ENCODE measurements around the gene PNMA8C. TPM values are rescaled to one million over a fixed set of nuclear protein-coding genes. Genes with fewer than 3 reads are reported as not detected.

The PNMA8C gene
- total RNA-seq, 2 donors from 2014 or later: 0.08 TPM; not detected in 1

- no peaks in the 10 kb centered on the region for H3K9me3 ChIP-seq
- no peaks in the 10 kb centered on the region for H3K4me1 ChIP-seq
- peaks cover 10% of the 10 kb centered on the region for H3K27me3 ChIP-seq
- H3K4me3 ChIP-seq: peak within 1 kb of the TSS; percentile 6
- H3K27ac ChIP-seq: no peak within 1 kb of the TSS
- peak within 1 kb of the TSS in 1 of 2 donors; percentile 24 for H3K9ac ChIP-seq (ENCODE audit: low read depth in 2 of 2, low read length in 2 of 2)
- intact Hi-C loops (cut with DNase I): no loop called here
- no peak for DNase-seq
- TF ChIP-seq, protein P1, sequence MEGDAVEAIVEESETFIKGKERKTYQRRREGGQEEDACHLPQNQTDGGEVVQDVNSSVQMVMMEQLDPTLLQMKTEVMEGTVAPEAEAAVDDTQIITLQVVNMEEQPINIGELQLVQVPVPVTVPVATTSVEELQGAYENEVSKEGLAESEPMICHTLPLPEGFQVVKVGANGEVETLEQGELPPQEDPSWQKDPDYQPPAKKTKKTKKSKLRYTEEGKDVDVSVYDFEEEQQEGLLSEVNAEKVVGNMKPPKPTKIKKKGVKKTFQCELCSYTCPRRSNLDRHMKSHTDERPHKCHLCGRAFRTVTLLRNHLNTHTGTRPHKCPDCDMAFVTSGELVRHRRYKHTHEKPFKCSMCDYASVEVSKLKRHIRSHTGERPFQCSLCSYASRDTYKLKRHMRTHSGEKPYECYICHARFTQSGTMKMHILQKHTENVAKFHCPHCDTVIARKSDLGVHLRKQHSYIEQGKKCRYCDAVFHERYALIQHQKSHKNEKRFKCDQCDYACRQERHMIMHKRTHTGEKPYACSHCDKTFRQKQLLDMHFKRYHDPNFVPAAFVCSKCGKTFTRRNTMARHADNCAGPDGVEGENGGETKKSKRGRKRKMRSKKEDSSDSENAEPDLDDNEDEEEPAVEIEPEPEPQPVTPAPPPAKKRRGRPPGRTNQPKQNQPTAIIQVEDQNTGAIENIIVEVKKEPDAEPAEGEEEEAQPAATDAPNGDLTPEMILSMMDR (IDR thresholded peaks at IDR 0.05): no peak
- no peaks in the 10 kb centered on the region for H3K36me3 ChIP-seq
These were observed 42.5 kb upstream of the PNMA8C start, which contains the start of gene PNMA8A for GRCh38 chr19:46471116-46471733. Gene PNMA8A, minus strand, starts transcription at chr19:46471563. Its CDS starts 528 bp downstream, at chr19:46471035.

DNA sequence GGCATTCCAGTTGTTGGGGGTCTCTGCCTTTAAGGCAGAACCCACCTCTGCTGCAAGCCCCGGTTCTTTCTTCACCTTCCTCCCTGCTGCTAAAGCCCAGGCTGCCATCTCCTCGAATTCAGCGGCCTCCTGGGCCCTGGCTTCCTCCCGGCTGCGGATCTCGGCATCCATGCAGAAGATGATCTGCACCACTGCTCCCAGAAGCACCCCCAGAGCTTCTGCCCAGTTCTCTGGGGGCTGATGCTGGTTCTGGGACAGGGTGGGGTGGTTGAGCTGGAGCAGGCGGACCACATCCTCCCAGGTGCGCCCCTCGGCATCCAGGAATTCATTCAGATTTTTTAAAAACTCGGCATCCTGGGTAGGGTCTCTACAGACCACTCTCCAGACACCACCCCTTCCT, 41.6 kb upstream of the PNMA8C start:
- H3K36me3 ChIP-seq: no peaks in the 10 kb centered on the region

DNA sequence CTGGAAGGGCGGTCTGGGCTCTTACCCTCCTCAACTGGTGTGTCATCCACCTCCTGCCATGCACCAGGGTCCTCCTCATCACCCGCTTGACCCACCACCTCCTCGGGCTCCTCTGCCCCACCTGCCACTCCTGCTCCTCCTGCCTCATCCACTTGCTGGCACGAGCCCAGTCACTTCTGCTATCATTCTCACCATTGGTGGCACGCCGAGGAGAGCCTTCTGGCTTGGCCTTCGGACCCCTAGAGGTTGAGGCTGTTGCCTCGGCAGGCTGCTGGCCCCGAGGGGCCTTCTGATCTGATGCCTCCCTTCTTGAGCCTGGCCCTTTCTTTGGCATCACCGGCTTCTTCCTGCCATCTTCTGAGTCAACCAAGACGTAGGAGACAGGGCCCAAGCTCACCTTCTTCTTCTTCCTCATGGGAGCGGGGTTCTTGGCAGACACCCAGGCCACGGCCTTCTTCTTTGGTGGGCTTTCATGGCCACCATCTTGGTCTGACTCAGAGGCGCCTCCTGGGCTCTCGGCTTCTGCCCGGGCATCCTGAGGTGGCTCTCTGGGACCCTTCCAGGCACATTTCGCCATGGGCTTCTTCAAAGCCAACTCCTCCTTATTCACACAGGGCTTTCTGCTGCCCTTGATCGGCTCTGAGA, 40.9 kb upstream of the PNMA8C start:
- Histone ChIP-seq H3K4me1 (no peaks in the 10 kb centered on the region), H3K27me3 (peaks cover 10% of the 10 kb centered on the region), H3K36me3 (no peaks in the 10 kb centered on the region), H3K9ac (ENCODE audit: low read depth in 2 of 2, low read length in 2 of 2) (no peak overlapping the region), H3K4me3 (no peak overlapping the region), H3K9me3 (no peaks in the 10 kb centered on the region), H3K27ac (no peak overlapping the region)
- TF ChIP-seq, protein P1 (IDR thresholded peaks at IDR 0.05): no peak
- intact Hi-C loops (cut with DNase I): no loop called here
- no peak for DNase-seq

More for the DNA sequence above, 41.6 kb upstream of the PNMA8C start:
- no peak for DNase-seq
- intact Hi-C loops (cut with DNase I): no loop called here
- no peak overlapping the region for H3K9ac ChIP-seq (ENCODE audit: low read depth in 2 of 2, low read length in 2 of 2)
- TF ChIP-seq, protein P1 (IDR thresholded peaks at IDR 0.05): no peak
- H3K27ac ChIP-seq: no peak overlapping the region
- peaks cover 10% of the 10 kb centered on the region for H3K27me3 ChIP-seq
- no peaks in the 10 kb centered on the region for H3K9me3 ChIP-seq
- H3K4me3 ChIP-seq: no peak overlapping the region
- no peaks in the 10 kb centered on the region for H3K4me1 ChIP-seq

- Histone ChIP-seq H3K36me3 (no peaks in the 10 kb centered on the region), H3K9me3 (no peaks in the 10 kb centered on the region), H3K27me3 (peaks cover 9% of the 10 kb centered on the region), H3K27ac (no peak overlapping the region), H3K4me3 (no peak overlapping the region), H3K9ac (ENCODE audit: low read depth in 2 of 2, low read length in 2 of 2) (no peak overlapping the region), H3K4me1 (no peaks in the 10 kb centered on the region)
- TF ChIP-seq, protein P1 (IDR thresholded peaks at IDR 0.05): no peak
- intact Hi-C loops (cut with DNase I): no loop called here
- DNase-seq: no peak
These were observed 37.9 kb upstream of the PNMA8C start for GRCh38 chr19:46466536-46467196.

GRCh38 chr19:46463516-46463915, 34.8 kb upstream of the PNMA8C start:
- H3K27me3 ChIP-seq: no peaks in the 10 kb centered on the region
- intact Hi-C loops (cut with DNase I): no loop called here
- H3K27ac ChIP-seq: no peak overlapping the region
- H3K4me1 ChIP-seq: no peaks in the 10 kb centered on the region
- no peak overlapping the region for H3K4me3 ChIP-seq
- H3K9ac ChIP-seq (ENCODE audit: low read depth in 2 of 2, low read length in 2 of 2): no peak overlapping the region
- no peaks in the 10 kb centered on the region for H3K36me3 ChIP-seq
- TF ChIP-seq, protein P1 (IDR thresholded peaks at IDR 0.05): no peak
- H3K9me3 ChIP-seq: no peaks in the 10 kb centered on the region
- no peak for DNase-seq
